ENCODE measurements around the gene ZNF229.
A peak's percentile ranks its signal among the peaks of the same experiment; 100 is the strongest.
"Not testable (repeated sequence)": the region's sequence is repeated elsewhere in the genome, so short reads cannot be mapped to it uniquely, and the experiment has no call there.

Gene ZNF229

GRCh38 chr19:44447916-44448674, at the start of gene ZNF229:
Gene ZNF229 (minus strand): TSS chr19:44448472. CDS start chr19:44442847, 5,625 bp downstream.
- DNase-seq (ENCODE audit: extremely low spot score), result peak; percentile 42
- ChIA-PET CTCF (no interaction called here), POLR2A (interaction anchor here (0.6 kb wide), 1 partner anchor 288 kb away, joined by 3 read pairs; no protein-coding TSS in a partner anchor)
- TF ChIP-seq CTCF (IDR thresholded peaks at IDR 0.05; ENCODE audit: control extremely low read depth, extremely low read depth, low read depth, missing control alignments), result no peak

GRCh38 chr19:44496711-44497110, 48.4 kb upstream of the ZNF229 start:
- no peak for DNase-seq (ENCODE audit: extremely low spot score)
- ChIA-PET POLR2A (no interaction called here), CTCF (no interaction called here)
- TF ChIP-seq CTCF (IDR thresholded peaks at IDR 0.05; ENCODE audit: control extremely low read depth, extremely low read depth, low read depth, missing control alignments), result no peak

GRCh38 chr19:44476559-44477408, 28.5 kb upstream of the ZNF229 start:
- DNase-seq (ENCODE audit: extremely low spot score), result no peak
- ChIA-PET CTCF (interaction anchor here (1.6 kb wide), 1 partner anchor 21 kb away, joined by 4 read pairs; no protein-coding TSS in a partner anchor), POLR2A (no interaction called here)
- no peak for TF ChIP-seq CTCF (IDR thresholded peaks at IDR 0.05; ENCODE audit: control extremely low read depth, extremely low read depth, low read depth, missing control alignments)

GRCh38 chr19:44468730-44469129, 20.5 kb upstream of the ZNF229 start:
- POLR2A ChIA-PET; DNase-seq (ENCODE audit: extremely low spot score); CTCF ChIA-PET: not testable (repeated sequence)

DNA sequence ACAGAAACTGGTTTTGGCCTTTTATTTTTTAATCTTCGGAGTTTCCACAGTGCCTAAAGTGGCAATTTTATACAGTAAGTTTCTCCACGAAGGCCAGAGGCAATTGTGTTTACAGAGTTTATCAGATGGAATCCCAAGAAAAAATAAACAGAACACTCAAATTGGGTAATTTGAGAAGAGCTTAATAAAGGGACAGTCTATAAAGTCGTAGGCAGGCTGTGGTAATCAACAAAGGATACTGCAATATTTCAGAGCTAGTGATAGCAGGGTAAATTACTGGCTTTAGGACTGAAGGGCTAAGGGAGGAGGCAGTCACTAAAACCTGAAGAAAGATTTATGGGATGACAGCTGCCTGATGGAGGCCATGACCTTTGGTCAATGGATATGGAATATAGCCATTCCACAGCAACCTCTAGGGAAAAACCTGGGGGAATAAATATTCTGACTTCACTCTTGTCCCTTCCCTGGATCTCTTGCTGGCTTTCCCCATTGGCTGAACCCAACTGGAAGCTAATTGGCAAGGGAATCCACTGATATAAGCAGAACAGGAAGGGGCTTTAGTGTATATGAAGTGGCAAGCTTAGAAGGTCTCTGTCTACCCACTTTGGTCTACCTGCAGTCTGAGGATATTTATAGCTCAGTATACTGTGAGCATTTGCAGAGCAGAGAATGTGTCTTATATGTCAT, 14.5 kb upstream of the ZNF229 start:
- DNase-seq (ENCODE audit: extremely low spot score); POLR2A ChIA-PET; CTCF ChIA-PET: not testable (repeated sequence)

DNA sequence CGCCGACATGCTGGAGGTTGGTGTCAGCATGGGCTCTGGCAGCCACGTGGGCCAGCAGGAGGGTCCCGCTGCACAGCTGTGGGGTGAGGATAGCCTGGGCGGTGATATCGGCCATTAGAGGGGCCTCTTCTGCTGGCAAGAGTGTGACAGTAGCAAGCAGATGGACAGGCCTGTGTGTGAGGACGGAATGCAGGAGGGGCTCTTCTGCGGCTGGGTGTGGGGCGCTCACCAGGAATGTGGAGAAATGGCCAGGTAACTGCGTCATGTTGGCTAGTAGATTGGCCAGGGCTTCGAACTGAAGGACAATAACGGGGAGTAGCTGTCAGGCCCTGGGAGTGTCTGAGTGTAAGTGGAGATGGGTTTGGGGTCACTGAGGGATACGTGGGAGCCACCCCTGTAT, 7.7 kb upstream of the ZNF229 start:
- POLR2A ChIA-PET; DNase-seq (ENCODE audit: extremely low spot score); CTCF ChIA-PET: not testable (repeated sequence)

DNA sequence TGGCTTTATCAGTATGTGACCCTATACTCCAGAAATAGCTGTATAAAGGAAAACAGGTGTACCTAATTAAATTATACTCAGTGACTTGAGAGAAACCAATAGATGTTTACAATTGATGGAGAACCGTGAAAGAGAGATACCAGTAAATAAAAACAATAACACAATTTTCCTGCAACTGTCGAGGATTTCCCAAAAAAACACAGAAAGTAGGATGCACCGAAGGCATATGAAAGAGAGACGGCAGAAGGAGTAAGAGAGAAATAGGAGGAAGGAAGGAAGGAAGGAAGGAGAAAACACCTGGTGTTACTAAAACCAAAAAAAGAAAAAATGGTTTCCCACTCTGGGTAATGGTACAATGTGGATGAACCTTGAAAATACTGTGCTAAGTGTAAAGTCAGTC, 6.8 kb upstream of the ZNF229 start:
- no peak for DNase-seq (ENCODE audit: extremely low spot score)
- CTCF ChIA-PET, result no interaction called here
- TF ChIP-seq CTCF (IDR thresholded peaks at IDR 0.05; ENCODE audit: control extremely low read depth, extremely low read depth, low read depth, missing control alignments), result no peak
- POLR2A ChIA-PET, result no interaction called here

DNA sequence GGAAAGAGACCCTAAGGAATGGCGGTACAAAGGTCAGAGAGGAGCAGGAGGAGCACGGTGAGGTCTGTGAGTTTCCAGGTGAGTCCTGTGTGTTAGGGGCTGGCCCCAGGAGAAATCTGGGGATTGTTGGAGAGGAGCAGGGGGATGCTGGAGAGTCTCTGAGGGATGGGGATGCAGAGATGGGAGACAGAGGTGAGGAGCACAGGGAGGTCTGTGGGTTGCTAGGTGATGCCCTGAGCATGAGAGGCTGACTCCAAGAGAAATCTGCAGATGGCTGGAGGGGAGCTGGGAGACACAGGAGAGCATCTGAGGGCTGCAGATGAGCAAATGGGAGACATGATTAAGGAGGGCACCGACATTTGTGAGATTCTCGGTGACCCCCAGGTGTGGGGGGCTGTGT, 4.1 kb upstream of the ZNF229 start:
- ChIA-PET CTCF (no interaction called here), POLR2A (no interaction called here)
- no peak for DNase-seq (ENCODE audit: extremely low spot score)
- TF ChIP-seq CTCF (IDR thresholded peaks at IDR 0.05; ENCODE audit: control extremely low read depth, extremely low read depth, low read depth, missing control alignments), result no peak

Measured in GM10248 (cell line).